Fibroblast of lung (primary cell): ENCODE data around the gene TENT4A.

Experiments used
- EZH2 ChIP-seq: IDR thresholded peaks from 2 replicates; pipeline ENCODE4 v1.5.1; 2012; ENCODE audit warnings: low read length, control low read depth, mild to moderate bottlenecking; ENCODE audit errors: missing control alignments
- TF ChIP-seq, protein P1 (sequence below), 2 donors: IDR thresholded peaks in 1 of 2; conservative IDR thresholded peaks in 1 of 2; 1 replicate in 1 of 2; 2 replicates in 1 of 2; pipeline ENCODE4 v1.5.1; 2011 to 2012; ENCODE audit warnings: low read length in 2 of 2, control low read depth in 1 of 2, inconsistent platforms in 1 of 2, low read depth in 1 of 2, mild to moderate bottlenecking in 1 of 2

DNA sequence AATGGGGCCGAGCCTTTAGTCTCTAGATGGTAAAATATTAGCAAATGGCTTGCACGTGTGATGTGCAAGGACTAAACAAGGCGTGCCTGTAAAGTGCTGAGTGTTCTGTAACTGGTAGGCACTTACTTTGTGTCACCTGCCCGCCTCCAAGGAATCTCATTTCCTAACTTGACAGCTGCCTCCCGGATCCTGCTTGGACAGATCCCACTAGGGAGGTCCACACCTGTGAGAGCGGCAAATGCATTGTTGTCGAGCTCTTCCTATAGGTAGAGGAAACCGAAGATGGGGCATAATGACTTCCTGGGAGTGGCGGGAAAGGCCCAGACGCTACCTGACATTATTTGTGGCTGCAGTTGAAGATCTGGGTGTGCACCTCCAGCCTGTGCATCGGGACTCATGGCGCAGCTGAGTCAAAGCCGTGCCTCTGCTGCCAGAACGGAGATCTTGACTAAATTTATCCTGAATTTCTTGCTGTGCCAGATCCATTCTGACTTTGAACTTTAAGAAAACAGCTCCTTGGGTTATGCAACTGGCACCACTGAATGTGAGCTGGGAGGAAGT is 79.8 kb downstream of the TENT4A start:
- TF ChIP-seq, protein P1, sequence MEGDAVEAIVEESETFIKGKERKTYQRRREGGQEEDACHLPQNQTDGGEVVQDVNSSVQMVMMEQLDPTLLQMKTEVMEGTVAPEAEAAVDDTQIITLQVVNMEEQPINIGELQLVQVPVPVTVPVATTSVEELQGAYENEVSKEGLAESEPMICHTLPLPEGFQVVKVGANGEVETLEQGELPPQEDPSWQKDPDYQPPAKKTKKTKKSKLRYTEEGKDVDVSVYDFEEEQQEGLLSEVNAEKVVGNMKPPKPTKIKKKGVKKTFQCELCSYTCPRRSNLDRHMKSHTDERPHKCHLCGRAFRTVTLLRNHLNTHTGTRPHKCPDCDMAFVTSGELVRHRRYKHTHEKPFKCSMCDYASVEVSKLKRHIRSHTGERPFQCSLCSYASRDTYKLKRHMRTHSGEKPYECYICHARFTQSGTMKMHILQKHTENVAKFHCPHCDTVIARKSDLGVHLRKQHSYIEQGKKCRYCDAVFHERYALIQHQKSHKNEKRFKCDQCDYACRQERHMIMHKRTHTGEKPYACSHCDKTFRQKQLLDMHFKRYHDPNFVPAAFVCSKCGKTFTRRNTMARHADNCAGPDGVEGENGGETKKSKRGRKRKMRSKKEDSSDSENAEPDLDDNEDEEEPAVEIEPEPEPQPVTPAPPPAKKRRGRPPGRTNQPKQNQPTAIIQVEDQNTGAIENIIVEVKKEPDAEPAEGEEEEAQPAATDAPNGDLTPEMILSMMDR (conservative IDR thresholded peaks at IDR 0.05 in 1 of 2, IDR thresholded peaks at IDR 0.05 in 1 of 2; ENCODE audit: low read depth in 1 of 2, low read length in 2 of 2): no peak
- TF ChIP-seq EZH2: no peak
